Astrocyte (in vitro differentiated cells and primary cell): ENCODE measurements around the gene ARL15.

Source experiments
- EZH2 ChIP-seq: IDR thresholded peaks from 2 replicates; pipeline ENCODE4 v1.6.1; 2012; ENCODE audit warnings: mild to moderate bottlenecking, low read length, inconsistent platforms; ENCODE audit not compliant: insufficient read depth
- TF ChIP-seq, protein P1 (sequence below): IDR thresholded peaks from 2 replicates; pipeline ENCODE4 v1.5.1; 2011; ENCODE audit warnings: low read depth, mild to moderate bottlenecking, inconsistent platforms, low read length, moderate library complexity; ENCODE audit not compliant: insufficient read depth

DNA sequence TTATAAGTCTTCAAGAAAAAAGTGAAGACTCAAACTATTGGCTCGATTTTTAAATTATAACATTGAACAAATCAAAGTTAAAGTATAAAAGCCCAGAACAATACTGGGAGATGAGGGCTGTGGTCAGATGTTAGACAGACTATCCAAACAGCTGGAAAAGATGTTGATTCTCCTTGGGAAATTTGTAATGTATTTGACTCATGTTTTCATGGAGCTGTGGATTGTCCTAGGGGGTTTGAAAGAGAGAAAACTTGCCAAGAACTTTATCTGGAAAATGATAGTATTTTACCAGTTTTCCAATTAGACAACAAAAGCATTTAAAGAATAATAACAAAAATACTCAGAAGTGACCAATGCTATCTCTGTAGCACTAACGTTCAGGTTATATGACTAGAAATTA, 339.2 kb downstream of the ARL15 start:
- TF ChIP-seq, protein P1, sequence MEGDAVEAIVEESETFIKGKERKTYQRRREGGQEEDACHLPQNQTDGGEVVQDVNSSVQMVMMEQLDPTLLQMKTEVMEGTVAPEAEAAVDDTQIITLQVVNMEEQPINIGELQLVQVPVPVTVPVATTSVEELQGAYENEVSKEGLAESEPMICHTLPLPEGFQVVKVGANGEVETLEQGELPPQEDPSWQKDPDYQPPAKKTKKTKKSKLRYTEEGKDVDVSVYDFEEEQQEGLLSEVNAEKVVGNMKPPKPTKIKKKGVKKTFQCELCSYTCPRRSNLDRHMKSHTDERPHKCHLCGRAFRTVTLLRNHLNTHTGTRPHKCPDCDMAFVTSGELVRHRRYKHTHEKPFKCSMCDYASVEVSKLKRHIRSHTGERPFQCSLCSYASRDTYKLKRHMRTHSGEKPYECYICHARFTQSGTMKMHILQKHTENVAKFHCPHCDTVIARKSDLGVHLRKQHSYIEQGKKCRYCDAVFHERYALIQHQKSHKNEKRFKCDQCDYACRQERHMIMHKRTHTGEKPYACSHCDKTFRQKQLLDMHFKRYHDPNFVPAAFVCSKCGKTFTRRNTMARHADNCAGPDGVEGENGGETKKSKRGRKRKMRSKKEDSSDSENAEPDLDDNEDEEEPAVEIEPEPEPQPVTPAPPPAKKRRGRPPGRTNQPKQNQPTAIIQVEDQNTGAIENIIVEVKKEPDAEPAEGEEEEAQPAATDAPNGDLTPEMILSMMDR, result no peak
- no peak for TF ChIP-seq EZH2
